ENCODE measurements around the gene GPC6.

Gene GPC6

GRCh38 chr13:93218583-93218982 is 8.0 kb upstream of the GPC6 start:
- H3K27me3 Mint-ChIP-seq (ENCODE audit: low read depth, poor library complexity): no peaks in the 10 kb centered on the region
- H3K36me3 Mint-ChIP-seq (ENCODE audit: low read depth): no peaks in the 10 kb centered on the region
- no peak for TF ChIP-seq CTCF (IDR thresholded peaks at IDR 0.05)
- DNase-seq: no peak
- H3K9me3 Mint-ChIP-seq: peaks cover 5% of the 10 kb centered on the region
- H3K4me1 Mint-ChIP-seq: peaks cover 23% of the 10 kb centered on the region
- no peak overlapping the region for H3K4me3 Mint-ChIP-seq
- H3K27ac Mint-ChIP-seq: no peak overlapping the region

- peaks cover 7% of the 10 kb centered on the region for H3K36me3 Mint-ChIP-seq (ENCODE audit: low read depth)
- no peaks in the 10 kb centered on the region for H3K27me3 Mint-ChIP-seq (ENCODE audit: low read depth, poor library complexity)
- peaks cover 11% of the 10 kb centered on the region for H3K9me3 Mint-ChIP-seq
- no peak for TF ChIP-seq CTCF (IDR thresholded peaks at IDR 0.05)
- DNase-seq: no peak
- H3K4me3 Mint-ChIP-seq: no peak overlapping the region
- no peak overlapping the region for H3K27ac Mint-ChIP-seq
- H3K4me1 Mint-ChIP-seq: peaks cover 33% of the 10 kb centered on the region
Observed at GRCh38 chr13:93220073-93220472, 6.5 kb upstream of the GPC6 start.

DNA sequence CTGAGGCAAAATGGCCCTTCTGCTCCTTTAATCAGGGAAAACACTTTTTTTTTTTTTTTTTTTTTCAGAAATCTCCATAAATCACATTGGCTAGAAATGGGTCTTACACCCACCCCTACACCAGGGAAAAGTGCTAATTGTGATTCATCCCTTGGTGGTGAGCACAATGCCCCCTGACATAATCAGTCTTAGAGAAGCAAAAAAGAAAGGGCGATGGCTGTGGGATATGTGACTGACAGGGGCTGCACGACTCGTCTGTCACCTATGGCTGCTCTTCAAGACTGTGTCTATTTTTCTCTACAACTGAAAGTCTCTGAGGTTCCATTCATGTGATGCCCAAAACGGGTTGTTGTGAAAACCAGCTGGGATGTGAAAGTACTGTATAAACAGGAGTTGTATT is 3.6 kb upstream of the GPC6 start:
- Mint-ChIP-seq H3K27me3 (ENCODE audit: low read depth, poor library complexity) (no peaks in the 10 kb centered on the region), H3K27ac (no peak overlapping the region), H3K4me3 (no peak overlapping the region), H3K9me3 (peaks cover 11% of the 10 kb centered on the region), H3K4me1 (peaks cover 34% of the 10 kb centered on the region), H3K36me3 (ENCODE audit: low read depth) (peaks cover 7% of the 10 kb centered on the region)
- DNase-seq: no peak
- no peak for TF ChIP-seq CTCF (IDR thresholded peaks at IDR 0.05)

GRCh38 chr13:93224535-93224934 is 2.1 kb upstream of the GPC6 start:
- H3K27ac Mint-ChIP-seq: no peak overlapping the region
- no peak for DNase-seq
- peak overlapping the region; percentile 98 for H3K4me3 Mint-ChIP-seq
- TF ChIP-seq CTCF (IDR thresholded peaks at IDR 0.05): no peak
- peaks cover 11% of the 10 kb centered on the region for H3K9me3 Mint-ChIP-seq
- H3K27me3 Mint-ChIP-seq (ENCODE audit: low read depth, poor library complexity): no peaks in the 10 kb centered on the region
- peaks cover 7% of the 10 kb centered on the region for H3K36me3 Mint-ChIP-seq (ENCODE audit: low read depth)
- H3K4me1 Mint-ChIP-seq: peaks cover 42% of the 10 kb centered on the region

GRCh38 chr13:93225610-93226009 is 997 bp upstream of the GPC6 start:
- peaks cover 11% of the 10 kb centered on the region for H3K9me3 Mint-ChIP-seq
- peaks cover 52% of the 10 kb centered on the region for H3K4me1 Mint-ChIP-seq
- no peak for TF ChIP-seq CTCF (IDR thresholded peaks at IDR 0.05)
- peaks cover 7% of the 10 kb centered on the region for H3K36me3 Mint-ChIP-seq (ENCODE audit: low read depth)
- no peaks in the 10 kb centered on the region for H3K27me3 Mint-ChIP-seq (ENCODE audit: low read depth, poor library complexity)
- H3K27ac Mint-ChIP-seq: peak overlapping the region; percentile 98
- DNase-seq: no peak
- H3K4me3 Mint-ChIP-seq: peak overlapping the region; percentile 98

DNA sequence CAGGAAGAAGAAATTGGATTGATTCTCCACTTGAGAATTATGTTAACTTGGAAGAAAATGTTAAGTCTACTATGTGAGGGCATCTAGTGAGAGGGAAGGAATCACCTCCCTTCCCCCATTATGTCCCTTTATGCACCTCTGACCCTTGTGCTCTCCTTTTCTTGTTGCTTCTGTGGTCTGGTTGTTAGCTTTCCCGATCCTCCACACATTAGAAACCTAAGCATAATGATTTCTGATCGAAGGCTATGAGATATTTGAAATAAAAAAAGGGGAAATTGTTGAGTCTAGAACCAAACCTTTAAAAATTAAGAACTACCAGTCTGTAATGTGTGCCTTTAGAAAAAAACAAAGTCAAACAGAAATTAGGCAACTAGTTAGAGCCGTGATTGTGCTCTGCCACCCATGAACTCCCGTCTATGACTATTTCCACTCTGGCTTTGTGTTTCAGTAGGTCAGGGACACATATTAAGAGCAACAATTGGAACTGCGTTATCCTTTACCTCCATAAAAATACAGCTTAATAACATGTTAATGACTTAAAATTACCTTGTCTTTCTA is 463 bp upstream of the GPC6 start:
- Mint-ChIP-seq H3K4me3 (peak overlapping the region; percentile 98), H3K27me3 (ENCODE audit: low read depth, poor library complexity) (no peaks in the 10 kb centered on the region), H3K4me1 (peaks cover 55% of the 10 kb centered on the region), H3K27ac (peak overlapping the region; percentile 98), H3K36me3 (ENCODE audit: low read depth) (peaks cover 7% of the 10 kb centered on the region), H3K9me3 (peaks cover 11% of the 10 kb centered on the region)
- no peak for TF ChIP-seq CTCF (IDR thresholded peaks at IDR 0.05)
- no peak for DNase-seq

Data from nephron progenitor cell (in vitro differentiated cells).